GM18858 (cell line): ENCODE results near the gene DOCK1.

Experiments used
- ATAC-seq: cut with Tn5 transposase; IDR thresholded peaks from one replicate; pipeline ENCODE4 v1.9.1; 2021; ENCODE audit not compliant: unreplicated experiment

Gene DOCK1

DNA sequence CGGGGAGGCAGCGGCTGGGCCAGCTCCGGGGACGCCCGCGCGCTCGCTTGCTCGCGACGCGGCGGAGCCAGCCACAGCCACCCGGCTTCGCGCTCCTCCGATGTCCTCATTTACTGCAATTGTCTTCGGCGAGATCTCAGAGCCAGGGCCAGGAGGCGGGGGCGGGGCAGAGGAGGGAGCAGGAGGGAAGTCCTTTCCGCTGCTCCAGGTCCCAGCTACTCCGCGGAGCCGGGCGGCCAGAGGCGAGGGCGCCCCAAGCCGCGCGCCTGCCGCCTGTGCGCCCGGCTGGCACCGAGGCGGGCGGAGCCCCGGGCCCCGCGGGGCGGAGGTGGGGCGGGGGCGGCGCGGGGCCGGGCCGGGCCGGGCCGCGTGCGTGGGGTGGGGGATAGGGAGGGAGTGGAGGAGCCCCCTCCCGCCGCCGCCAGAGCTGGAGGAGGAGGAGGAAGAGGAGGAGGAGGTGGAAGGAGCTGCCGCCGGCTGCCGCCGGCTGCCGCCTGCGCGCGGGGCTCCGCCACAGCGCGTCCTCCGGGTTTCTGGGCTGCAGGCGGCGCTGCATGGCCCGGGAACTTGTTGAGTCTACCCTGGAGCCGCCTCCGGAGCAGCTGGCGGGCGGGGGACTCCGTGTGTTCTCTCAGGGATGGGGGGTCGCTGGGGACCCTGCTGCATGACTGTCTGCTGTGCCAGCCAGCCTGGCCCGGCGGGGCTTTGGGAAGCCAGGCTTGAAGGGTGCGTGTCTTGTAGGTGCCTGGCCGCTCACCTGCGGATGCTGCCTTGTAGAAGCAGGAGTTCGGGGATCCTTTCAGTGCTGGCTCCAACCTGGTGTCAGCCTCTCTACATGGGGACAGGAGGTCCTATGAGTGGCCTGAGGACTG lies 291.3 kb downstream of the DOCK1 start, which contains the start of gene INSYN2A:
INSYN2A (minus strand) TSS at position 310 of the 872 bp plus-strand sequence. CDS start 20,196 bp downstream, outside the sequence.
- no peak for ATAC-seq

DNA sequence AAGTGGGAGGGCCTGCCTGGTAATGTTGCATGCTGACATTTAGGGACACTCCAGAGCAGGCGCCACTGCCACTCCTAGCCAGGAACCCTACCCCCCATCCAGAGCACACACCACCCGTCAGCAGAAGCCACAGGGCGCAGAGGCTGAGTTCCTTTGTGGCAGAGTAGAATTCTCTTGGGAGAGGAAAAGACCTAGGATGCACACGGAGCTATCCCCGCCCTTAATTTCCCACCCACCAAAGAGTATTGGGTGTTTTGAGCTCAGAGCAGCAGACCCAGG lies 291.9 kb downstream of the DOCK1 start:
- no peak for ATAC-seq

DNA sequence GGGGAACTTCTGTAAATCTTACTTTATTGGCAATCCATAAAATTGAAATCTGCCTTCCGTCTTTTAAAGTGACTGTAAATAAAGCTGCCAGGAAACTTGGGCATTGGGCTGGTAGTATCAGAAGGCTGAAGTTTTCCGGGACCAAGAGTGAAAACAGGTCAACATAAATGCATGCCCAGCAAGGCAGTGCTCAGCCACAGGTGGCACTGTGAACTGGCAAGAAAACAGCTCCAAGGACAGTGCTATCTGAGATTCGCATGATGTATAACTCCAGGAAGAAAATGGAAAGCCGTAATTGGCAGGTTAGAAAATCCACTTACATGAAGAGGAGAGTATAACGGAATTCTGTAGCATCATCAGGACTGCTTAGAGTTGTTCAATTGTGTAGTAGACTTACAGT lies 293.1 kb downstream of the DOCK1 start:
- no peak for ATAC-seq

DNA sequence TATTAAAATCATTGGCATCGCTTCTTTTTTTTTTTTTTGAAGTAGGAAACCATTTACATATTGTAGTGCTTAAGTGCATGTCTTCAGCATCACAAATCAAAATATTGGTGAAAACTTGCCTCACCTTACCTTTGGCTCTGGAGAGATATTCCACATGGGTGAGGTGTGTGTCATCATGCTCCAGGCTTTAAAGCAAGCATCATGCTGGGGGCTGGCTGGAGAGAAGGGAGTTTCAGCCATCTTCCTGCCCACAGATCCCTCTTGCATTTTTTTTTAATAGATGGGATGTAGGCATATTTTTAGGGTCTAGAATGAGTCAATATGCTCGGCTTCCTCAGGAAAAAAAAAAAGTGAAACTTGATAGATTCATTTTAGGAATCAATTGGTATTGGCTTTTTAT lies 293.5 kb downstream of the DOCK1 start:
- ATAC-seq, result no peak

DNA sequence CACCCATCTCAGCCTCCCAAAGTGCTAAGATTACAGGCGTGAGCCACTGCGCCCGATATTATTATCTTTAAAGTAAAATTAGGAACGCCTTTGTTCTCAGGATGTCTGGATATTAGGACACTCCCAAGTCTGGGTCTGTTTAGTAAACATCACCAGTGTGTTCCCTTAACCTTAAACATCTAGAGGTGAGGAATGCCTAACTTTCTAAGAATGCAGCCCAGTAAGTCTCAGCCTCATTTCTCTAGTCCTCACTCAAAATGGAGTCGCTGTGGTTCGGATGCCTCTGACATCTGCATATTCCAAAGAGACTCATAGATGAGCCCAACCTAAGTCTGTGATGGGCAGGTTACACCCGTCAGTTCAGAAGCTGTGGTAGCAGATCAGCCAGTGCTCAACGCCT lies 295.4 kb downstream of the DOCK1 start:
- ATAC-seq, result no peak

DNA sequence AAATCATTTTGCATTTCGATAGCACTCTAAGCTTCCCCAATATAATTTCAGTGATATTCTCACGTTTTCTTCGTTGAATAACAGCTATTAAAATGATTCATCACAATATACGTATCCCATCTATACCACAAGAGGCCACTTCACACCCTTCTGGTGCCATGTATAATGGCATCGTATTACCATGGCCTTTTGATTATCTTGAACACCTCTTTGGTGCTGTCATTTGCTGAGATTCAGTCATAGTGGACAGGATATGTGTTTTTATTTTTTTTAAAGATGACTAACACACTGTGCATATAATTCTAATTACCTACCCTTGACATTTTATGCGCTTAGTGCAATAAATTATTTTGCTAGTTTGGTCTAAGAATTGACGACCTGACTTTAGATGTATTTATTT lies 297.8 kb downstream of the DOCK1 start:
- ATAC-seq, result no peak

DNA sequence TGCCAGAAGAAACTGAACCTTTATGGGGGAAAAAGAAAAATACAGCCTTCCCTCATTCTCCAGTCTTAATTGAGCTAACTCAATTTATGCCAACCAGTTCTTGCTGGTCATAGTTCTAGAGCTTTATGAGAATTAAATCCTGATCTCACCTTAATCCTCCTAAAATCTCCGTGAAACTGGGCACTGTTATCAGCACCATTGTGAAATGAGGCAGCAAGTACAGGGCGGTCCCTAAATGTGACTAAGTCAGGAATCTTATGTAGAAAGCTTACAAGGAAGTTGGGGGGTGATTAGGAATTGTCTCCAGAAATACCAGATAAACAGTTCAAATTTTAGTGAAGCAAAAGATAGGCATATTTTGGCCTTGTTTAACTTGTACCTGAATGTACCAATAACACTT lies 301.9 kb downstream of the DOCK1 start:
- no peak for ATAC-seq

DNA sequence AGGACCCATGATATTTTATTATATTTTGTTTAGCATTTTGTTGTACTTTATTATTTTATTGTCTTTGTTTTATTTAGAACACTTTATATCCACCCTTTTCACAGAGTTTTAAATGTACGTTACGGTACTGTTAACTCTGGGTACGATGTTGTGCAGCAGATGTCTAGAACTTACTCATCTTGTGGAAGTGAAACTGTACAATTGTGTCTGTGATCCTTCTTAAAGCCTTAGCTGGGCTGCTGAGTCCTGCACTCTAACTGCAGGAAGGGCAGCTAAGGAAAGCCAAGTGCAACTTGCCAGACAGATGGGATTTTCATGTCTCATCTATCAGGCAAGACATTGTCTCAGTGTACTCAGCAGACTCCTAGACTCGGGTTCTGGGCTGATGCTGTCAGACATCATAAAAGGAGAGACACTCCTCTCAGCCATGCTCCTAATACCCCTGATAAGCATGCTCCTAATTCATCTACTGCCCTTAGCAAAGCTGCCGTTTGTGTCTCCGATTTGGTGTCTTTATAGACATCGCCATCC lies 305.8 kb downstream of the DOCK1 start:
- ATAC-seq, result peak; percentile 42

DNA sequence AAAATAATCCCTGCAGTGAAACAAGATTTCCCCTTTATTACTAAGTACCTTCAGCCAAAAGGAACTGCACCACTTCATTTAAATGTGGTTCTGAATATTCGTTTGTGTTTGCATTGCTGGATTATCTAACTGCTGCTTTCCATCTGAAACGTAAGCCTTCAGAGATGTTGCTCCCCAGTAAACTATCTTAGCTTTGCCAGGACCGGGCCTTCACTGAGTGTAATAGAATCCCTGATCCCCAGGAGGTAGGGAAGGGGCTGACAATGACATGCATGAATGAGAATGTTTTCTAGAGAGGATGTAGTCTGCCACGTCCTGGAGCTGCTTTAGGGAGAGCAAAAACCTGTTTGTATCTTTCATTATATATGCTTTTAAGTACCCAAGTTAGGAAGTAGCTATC lies 310.6 kb downstream of the DOCK1 start:
- ATAC-seq, result no peak

DNA sequence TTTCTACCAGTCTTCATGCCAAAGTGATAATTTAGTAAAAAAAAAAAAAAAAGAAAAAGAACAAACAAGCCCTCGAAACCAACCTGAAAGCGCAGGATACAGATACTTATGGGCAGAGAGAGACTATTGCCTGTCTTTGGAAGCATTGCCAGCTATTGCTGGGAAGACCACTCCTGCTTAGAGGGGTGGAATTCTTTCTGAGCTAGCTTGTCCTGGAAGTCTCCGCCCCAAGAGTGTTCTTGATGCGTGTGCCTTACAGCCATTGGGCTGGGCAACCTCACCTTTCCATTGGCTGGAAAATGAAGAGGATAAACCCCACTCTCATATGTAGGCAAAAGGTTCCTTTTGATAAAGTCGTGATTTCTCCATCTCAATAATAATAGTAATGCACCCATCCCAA lies 311.0 kb downstream of the DOCK1 start:
- no peak for ATAC-seq

DNA sequence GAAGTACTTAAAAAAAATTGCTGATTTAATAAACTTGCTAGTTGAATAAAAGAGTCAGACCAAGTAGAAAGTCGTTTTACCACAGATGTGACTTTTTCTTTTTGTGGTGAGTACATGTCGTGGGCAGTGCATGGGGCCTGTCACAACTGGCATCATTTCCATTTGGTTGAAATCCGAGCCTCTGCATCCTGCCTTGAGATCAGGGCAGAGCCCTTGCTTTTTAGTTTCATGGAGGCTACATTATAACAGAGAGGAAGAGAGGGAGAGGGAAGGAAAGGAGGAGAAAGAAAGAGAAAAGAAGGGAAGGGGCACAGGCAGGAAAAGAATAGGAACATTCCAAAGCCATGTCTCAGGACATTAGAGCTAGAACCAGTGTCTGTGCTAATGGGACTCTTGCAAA lies 311.6 kb downstream of the DOCK1 start:
- no peak for ATAC-seq

DNA sequence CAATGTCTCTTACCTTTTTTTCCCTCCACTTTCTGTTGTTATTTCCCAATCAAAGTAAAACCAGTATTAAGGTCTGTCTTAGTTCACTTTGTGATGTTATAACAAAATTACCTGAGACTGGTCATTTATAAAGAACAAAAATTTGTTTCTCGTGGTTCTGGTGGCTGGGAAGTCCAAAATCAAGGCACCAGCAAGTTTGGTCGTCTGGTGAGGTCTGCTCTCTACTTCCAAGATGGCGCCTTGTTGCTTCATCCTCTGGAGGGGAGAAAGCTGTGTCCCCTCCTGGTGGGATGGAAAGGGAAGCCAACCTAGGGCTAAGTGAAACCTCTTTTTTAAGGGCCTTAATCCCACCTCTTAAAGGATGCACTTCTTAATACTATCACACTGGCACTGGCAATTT lies 313.4 kb downstream of the DOCK1 start:
- no peak for ATAC-seq

DNA sequence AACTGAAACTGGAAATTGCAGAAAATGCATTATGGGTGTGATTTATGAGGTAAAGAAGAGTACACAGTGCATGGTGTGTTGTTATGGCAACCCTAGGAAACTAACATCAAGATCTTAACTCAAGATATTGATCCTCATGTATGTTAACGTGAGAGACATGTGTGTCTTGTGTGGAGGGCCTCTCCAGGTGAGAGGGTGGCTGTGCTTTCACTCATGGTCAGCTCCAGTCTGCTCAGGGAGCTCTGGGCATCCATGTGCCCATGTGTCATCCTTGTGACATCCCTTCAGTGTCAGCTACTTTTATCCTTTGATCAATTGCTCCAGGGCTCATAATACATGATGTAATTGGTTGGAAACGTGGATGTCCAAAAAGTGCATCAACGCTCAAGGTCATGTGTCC lies 316.1 kb downstream of the DOCK1 start:
- ATAC-seq, result no peak

DNA sequence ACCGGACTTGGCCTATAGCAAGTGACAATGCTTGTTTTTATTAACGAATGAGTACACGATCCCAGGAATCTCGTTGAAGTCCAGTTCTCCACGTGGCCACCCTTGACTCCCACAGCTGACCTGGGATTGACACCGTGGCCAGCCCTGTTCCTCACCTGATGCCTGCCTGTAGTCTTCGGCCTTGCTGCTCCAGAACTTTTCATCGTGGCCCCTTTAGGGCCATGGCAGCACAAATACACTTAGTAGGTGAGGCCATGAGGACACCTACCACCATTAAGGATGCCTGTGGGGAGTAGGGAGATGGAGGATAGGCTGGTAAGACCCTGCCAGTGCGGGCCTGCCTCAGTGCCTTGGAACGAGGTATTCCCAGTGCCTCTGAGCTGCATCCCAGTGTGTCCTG lies 321.8 kb downstream of the DOCK1 start:
- no peak for ATAC-seq

DNA sequence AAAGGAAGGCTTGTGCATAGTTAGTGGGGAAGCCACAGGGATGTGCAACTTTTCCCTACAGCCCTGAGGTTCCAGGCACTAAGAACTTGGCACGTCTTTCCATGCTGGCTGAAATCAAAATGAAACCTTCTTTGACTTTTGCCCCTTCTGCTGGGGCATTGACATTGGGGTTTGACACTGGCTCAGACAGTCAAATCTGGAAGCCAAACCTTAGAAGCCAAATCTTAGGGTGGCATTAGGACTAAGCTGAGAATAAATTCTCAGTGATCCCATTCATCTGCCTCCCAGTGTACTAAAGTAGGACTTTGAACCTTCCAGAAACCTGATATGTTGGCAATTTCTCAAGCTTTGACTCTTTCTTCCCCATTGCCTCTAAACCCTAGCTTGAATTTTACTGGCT lies 322.4 kb downstream of the DOCK1 start:
- no peak for ATAC-seq

DNA sequence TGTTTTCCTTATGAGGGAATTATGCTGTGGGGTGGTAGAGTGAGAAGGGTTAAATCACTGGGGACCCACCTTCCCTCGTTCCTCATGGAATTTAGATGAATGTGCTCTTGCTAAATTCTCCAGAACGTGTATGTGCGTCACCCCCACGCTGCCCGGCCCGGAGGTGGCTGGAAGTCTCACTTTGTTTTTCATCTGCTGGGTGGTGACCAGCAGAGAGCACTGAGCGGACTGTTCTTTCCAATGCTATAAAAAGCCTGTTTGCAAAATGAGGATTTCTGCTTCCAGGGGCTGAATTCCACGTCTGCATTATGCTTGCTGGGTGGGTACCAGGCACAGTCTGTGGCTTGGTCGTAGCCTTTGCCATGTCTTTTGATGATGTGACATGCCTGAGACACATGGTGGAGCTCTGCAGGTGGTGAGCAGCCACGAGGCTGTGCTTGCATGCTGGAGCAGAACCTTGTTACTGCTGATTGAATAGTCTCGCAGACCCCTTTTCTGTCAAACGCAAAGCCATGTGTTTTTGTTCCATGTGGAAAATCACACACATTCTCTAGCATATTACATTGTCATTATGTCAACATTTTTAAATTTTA lies 323.1 kb downstream of the DOCK1 start:
- no peak for ATAC-seq

DNA sequence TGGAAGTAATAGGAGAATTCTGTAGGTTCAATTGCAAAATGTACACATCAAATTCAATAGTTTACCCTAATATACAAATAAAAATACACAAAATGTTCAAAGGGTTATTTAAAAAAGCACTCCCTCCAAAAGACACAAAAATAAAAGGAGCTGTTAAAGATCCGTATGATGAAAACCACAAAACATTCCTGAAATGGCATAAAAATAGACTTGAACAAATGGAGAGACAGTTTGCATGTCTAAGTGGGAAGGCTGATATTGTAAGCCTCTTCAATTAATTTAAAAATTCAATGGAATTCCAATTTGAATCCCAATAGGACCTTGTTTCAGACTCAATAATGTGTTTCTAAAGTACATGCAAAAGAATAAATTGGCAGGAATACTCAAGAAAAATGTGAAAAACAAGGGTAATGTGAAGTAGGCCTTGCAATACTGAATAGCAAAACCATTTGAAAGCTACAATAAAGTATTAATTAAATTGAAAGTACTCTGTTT lies 329.1 kb downstream of the DOCK1 start:
- ATAC-seq, result no peak

DNA sequence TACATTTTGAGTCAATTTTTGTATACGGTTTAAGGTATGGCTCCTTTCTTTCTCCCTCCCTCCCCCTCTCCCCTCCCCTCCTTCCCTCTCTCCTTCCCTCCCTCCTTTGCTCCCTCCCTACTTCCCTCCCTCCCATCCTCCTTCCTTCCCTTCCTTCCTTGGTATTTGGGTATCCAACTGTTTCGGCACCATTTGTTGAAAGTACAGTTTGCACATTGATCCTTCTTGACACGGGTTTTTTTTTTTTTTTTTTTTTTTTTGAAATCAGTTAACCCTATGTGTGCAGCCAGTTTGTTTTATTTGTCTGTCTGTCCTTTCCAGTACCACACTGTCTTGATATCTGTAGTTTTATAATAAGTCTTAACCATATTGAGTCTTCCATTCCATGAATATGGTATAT lies 331.0 kb downstream of the DOCK1 start:
- no peak for ATAC-seq

DNA sequence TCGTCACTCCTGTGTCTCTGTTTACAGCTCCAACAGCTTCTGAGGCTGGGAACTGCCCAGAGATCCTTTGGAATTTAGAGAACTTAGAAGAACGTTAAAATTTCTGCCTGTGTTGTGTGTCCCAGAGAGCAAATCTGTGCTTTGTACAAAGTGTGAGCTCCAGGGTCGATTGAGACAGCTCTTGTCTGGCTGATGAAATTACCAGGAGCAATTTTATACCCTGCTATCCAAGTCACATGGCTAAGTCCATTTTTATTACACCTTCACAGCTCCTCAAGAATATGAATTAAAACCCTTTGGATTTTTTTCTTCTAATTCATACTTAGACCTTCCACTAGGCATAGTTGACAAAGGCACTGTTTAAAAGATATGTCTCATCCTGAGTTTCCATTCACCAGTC lies 337.7 kb downstream of the DOCK1 start:
- no peak for ATAC-seq

DNA sequence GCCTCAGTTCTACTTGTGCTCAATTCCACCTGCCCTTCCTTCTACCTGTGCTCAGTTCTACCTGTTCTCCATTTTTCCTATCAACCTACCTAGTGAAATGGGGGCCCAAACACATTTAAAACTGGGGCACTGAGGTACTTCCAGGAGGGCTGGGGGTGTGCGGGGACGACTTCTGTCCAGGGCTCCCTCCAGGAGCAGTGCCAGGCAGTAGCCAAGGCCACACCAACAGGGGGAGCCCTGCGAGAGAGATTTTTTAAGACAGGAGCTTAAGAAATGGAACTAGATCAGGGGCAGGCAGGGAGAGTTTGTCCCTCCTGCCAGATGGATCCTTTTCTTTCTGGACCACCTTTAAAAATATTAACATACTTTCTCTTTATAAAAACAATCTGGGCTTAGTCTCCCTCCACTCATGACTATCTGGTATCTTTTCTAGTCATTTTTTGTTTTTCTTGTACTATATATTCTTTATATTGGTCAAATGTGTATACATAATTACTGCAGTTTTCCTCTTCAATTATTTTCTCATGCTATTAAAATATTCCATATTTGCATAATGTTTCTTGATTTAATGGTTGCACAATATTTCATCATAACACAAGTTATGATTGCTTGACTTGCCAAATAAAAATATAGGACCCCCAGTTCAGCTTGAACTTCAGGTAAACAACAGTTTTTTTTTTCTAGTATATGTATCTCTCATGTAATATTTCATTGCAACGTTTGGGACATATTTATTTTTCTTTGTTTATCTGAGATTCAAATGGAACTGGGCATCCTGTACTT lies 338.5 kb downstream of the DOCK1 start:
- no peak for ATAC-seq

DNA sequence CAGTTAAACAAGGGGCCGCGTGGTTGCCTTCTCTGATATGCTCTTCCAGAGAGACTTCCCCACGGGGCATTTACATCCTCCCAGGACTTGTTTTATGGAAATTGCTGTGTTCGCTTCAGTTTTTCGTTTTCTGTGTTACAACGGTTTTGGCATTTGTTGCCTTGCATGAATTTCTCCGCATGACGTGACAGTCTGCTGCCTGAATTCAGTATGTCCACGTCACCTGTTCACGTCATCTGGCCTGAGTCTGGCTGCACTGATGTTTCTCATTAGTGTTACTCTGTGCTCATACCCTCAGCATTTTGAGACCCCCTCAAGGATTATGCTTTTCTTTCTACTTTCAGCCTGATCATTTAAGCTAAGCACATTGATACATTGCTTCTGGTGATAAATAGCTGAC lies 340.2 kb downstream of the DOCK1 start:
- no peak for ATAC-seq

DNA sequence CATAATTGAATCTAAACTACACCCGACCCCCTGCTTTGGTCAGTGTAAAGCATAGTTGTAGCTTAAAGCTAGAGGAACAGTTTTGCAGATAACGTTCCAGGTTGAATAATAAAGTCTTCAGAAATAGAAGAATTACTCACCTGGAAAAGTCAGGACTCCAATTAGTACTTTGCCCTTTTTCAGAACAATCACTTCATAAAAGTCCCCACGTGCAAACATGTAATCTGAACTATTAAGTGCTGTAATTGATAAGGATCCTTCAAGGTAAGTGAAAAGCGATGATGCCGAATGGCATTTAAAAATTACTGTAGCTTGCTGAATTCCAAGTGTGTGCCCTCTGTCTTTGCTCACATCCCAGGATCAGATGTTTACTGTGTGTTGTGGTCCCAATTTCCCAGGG lies 344.8 kb downstream of the DOCK1 start:
- no peak for ATAC-seq
